ENCODE measurements around the gene STXBP2.

STXBP2 gene

GRCh38 chr19:7612282-7613274 is 24.3 kb upstream of the STXBP2 start:
- DNase-seq (ENCODE audit: low read depth): no peak

DNA sequence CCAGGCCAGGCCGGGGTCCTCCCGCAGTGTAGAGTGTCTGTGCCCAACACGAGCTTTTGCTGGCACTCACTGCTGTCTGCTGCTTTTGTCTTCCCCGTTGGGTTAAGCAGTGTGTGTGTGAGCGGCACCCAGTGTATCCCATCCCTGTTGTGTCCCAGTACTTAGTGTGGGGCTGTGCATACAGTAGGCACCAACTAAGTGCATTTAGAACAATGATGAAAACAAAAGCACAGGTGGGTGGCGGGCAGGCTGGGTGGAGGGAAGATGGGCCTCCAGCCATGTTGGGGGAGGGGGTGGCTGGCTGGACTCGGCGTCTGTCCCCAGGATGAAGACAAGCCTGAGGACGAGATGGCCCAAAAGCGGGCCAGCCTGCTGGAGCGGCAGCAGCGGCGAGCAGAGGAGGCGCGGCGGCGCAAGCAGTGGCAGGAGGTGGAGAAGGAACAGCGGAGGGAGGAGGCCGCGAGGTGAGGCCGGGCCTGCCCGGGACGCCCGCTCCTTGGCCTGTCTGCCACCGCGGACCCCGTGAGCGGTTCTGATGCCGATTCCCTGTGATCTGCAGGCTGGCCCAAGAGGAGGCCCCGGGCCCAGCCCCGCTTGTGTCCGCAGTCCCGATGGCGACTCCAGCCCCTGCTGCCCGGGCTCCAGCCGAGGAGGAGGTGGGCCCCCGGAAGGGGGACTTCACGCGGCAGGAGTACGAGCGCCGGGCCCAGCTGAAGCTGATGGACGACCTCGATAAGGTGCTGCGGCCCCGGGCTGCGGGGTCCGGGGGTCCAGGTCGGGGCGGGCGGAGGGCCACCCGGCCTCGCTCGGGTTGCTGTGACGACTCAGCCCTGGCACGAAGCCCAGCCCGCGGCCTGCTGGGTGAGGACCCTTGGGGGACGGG is 21.8 kb upstream of the STXBP2 start:
- DNase-seq (ENCODE audit: low read depth): no peak

DNA sequence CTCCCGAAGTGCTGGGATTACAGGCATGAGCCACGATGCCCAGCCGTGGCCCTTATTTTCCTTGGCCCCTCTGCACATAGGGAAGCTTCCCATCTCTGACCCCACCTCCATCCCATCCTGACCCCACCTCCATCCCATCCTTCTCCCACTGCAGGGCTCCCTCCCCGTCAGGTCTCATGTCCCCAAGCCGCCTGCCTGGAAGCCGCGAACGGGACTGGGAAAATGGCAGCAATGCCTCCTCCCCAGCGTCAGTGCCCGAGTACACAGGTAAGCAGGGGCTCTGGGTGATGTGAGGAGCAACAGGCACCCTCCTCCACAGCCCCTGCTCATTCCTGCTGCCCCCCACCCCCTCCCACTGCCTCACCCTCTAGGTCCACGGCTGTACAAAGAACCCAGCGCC is 19.7 kb upstream of the STXBP2 start:
- DNase-seq (ENCODE audit: low read depth): no peak

GRCh38 chr19:7617735-7618134 is 19.2 kb upstream of the STXBP2 start:
- DNase-seq (ENCODE audit: low read depth): no peak

GRCh38 chr19:7618348-7618747 is 18.6 kb upstream of the STXBP2 start:
- no peak for DNase-seq (ENCODE audit: low read depth)

- DNase-seq (ENCODE audit: low read depth): no peak
These were observed 18.0 kb upstream of the STXBP2 start for GRCh38 chr19:7618771-7619510.

GRCh38 chr19:7619671-7620441 is 17.1 kb upstream of the STXBP2 start:
- DNase-seq (ENCODE audit: low read depth): no peak

DNA sequence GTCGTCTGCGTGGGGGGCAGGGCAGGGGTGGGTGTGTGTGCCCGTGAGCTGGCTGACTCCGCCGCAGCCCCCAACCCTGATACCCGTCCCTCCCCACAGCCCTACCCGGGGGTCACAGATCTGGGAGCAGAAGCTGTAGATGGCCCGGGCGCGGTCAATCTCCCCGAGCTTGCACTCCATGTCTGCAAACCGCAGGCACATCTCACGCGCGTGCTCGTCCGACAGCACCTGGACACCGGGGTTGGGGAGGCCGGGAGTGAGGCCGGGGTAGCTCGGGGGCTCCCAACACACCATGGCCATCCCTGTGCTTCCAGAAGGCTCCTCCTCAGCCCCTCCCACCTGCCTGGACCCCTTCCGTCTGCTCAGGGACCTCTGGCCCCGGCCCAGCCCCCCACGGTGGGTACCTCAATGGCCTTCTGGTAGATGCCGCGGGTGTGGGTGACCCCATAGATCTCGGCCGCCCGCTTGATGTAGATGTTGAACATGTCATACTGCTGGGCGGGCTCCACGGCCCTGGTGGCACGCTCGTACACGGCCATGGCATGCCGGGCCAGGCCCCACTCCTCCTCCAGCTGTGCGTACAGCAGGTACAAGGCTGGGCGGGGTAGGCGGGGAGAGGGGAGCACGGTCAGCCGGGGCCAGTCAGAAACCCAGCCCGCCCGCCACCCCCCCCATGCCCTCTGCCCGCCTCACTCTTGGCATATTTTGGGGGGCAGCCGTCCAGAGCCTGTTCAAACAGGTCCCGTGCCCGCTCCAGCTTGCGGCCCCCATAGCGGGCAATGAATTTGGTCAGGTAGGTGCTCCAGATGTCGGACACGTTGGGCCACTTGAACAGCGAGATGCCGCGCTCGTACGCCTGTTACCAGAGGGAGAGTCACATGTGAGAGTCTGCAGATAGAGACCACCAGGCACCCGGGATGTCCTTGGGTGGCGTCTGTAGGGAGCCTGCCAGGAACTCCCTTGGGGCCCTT is 16.2 kb upstream of the STXBP2 start:
- no peak for DNase-seq (ENCODE audit: low read depth)

DNA sequence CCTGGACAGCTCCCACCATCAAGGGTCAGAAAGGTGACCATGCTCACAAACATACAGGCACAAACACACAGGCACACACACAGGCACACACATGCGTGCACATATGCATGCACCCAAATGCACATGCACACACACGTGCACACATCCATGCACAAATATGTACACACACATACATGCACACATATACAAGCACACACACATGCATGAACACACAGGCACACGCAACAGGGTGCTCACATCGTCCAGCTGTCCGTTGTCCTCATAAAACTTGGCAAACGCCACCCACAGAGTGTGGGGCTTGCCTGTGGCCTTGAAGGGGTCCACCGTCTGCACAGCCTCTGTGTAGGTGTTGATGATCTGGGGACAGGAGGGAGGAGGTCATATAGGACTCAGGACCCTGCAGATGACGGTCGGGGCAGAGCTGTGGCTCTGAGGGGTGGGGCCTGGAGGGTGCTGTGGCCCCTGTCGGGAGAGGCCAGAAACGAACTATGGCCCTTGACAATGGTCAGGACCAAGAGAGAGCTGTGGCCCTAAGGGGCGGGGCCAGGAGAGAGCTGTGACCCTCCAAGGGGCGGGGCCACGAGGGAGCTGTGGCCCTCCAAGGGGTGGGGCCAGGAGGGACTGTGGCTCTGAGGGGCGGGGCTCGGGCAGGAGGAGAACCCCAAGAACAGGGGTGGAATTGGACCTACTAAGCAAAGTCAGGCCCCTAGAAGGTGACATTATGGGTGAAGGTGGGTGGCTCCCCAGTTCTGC is 13.8 kb upstream of the STXBP2 start:
- DNase-seq (ENCODE audit: low read depth): no peak

DNA sequence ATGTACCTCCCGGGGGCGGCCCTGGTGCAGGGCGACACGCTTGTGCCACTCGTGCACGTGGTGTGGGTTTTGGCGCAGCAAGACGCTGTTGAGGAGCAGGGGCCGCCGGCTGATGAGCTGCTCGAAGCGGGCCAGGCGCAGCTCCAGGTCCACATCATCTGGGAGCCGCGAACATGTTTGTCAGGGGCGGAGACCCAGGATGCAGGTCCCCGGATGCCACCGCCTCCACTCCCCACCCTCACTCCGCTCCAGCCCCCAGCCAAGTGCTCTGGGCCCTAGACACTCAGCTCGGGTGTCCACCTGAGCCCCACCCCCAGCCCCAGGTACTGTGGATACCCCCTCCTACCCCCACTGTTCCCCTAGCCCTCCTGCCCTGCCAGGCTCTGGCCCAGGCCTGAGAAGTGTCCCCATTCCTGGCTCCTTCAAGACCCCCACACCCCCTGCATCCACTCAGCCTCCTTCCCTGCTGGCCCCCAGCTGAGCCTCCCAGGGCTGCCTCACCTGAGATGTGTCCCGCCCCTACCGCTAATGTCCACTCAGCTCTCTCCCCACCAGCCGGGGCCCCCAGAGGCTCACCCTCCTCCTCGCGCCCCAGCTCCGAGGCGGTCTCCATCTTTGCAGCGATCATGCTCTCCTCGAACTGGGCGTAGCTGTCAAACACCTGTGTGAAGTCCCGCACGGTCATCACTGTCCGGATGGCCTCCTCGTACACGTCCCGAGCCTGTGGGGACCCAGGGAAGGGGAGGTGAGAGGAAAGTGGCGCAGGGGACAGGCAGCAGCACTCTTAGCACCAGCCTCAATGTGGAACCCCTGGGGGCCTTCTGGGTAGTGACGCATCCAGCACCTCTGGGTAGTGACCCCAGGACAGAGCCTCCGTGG is 12.9 kb upstream of the STXBP2 start:
- no peak for DNase-seq (ENCODE audit: low read depth)

GRCh38 chr19:7624810-7625209 is 12.1 kb upstream of the STXBP2 start:
- no peak for DNase-seq (ENCODE audit: low read depth)

- no peak for DNase-seq (ENCODE audit: low read depth)
These were observed 11.0 kb upstream of the STXBP2 start for GRCh38 chr19:7625763-7626372.

GRCh38 chr19:7627166-7627565 is 9.7 kb upstream of the STXBP2 start:
- no peak for DNase-seq (ENCODE audit: low read depth)

GRCh38 chr19:7628589-7629311 is 8.2 kb upstream of the STXBP2 start:
- no peak for DNase-seq (ENCODE audit: low read depth)

- peak; percentile 92 for DNase-seq (ENCODE audit: low read depth)
These were observed 7.4 kb upstream of the STXBP2 start, which contains the start of the genes PET100 and XAB2 for GRCh38 chr19:7629347-7630054. Gene PET100 (plus strand): TSS chr19:7629793. CDS start chr19:7629834, 41 bp downstream. Gene XAB2 (minus strand): TSS chr19:7629545. CDS start chr19:7629527, 18 bp downstream.

DNA sequence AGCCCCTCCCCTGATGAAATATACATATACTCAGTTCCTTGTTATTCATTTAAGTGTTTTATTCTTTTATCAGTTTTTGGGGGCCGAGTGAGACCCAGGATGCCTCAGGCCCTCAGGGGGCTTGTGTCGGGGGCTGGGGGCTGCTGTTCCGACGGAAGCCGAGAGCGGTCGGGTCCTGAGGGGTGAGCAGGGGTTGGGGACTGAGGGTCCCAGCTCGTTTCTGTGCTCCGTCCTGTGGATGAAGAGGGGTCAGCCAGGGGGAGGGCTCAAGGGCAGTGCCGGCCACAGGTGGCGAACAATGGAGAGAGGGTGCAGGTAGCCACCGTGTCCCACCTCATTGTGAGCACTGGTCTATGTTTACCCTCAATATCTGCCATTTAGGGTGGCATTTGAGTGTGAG is 5.3 kb upstream of the STXBP2 start:
- no peak for DNase-seq (ENCODE audit: low read depth)

All from HS-27A (cell line).